Regular cardiac myocyte (primary cell): ENCODE data around the gene KRTAP10-5. TPM values are rescaled to one million over a fixed set of nuclear protein-coding genes. Genes with fewer than 3 reads are reported as not detected.

Source experiments
- total RNA-seq: library from RNA; depleted of rRNA; stranded (reverse); fragments of >200 nt; gene quantifications from 2 replicates; pipeline ENCODE4 v1.2.3, GENCODE V29; 2014

Gene KRTAP10-5
- not detected in 2 replicates for total RNA-seq

DNA sequence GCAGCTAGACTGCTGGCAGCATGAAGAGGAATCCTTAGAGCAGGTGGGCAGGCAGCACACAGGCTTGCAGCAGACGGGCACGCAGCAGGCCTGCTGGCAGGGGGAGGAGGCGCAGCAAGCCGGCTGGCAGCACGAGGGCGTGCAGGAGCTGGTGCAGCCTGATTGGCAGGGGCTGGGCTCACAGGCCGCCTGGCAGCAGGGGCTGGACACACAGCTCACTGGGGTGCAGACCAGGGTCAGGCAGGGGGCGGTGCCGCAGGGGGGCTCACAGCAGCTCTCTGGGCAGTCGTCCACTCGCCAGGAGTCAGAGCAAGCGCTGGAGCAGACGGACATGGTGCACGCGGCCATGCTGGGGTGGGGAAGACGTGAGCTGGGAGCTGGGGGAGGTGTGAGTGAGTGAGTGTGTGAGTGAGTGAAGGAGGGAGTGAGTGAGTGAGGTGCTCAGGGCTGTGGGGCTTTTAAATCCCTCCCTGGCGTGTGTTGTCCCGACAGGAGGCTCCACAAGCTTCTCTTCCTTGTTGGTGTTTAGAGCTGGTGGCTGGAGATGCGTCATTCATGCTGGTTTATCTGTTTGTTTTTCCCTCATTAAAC, at the start of gene KRTAP10-5:
KRTAP10-5 (minus strand) TSS at position 374 of the 591 bp plus-strand sequence; CDS start at position 348, 26 bp downstream.

GRCh38 chr21:44626673-44627143, 46.3 kb upstream of the KRTAP10-5 start, which contains the start of gene KRTAP10-9:
Gene KRTAP10-9, plus strand, starts transcription at chr21:44627093. Its CDS starts 79 bp downstream, at chr21:44627172.

DNA sequence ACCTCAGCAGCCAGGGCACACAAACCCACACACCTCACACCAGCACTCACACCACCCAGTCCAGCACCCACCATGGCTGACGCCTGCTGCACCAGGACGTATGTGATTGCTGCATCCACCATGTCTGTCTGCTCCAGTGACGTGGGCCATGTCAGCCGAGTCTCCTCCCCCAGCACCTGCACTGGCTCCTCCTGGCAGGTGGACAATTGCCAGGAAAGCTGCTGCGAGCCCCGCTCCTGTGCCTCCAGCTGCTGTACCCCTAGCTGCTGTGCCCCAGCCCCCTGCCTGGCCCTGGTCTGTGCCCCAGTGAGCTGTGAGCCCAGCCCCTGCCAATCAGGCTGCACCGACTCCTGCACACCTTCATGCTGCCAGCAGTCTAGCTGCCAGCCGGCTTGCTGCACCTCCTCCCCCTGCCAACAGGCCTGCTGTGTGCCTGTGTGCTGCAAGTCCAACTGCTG, 31.7 kb upstream of the KRTAP10-5 start, which contains the start of gene KRTAP10-8:
KRTAP10-8 (plus strand) TSS at position 51 of the 458 bp plus-strand sequence; CDS start at position 73, 22 bp downstream.

GRCh38 chr21:44600118-44600978, 19.9 kb upstream of the KRTAP10-5 start, which contains the start of gene KRTAP10-7:
Gene KRTAP10-7, plus strand, starts transcription at chr21:44600597. Its CDS starts 25 bp downstream, at chr21:44600622.

DNA sequence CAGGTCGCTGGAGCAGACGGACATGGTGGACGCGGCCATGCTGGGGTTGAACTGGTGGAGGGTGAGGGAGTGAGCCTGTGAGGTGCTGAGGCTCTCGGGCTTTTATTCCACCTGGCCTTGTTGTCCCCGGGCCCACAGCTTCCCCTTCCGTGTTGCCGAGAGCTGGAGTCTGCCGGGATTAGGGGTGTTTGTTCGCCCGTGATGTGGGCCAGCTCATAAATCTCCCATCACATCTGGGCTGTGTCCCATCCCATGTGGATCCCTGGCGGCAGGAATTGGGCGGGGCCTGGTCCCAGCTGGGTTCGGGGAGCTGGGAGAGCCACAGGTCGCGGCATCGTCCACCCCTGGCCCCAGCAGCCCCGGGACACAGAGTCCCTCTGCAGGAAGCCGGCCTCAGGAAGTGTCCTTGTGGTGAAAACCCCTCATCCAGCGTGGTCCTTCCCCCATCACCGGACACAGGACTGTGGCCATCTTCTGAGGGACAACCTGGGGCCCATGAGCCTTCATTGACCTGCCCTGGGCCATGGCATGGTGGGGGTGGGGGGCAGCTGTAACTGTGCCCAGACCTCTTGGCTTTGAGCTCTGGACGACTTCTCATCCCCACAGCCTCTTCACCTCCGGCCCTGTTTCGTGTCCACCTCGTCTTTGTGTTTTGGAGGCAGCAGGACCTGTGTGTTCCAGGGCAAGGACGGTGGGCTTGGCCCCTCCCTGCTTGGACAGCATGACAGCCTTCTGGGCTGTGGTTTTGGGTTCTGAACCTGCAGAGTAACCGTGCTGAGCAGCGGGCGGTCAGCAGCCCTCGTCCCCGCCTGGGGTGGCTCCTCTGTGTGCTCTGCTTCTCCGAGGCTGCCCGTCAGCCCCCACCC, 12.3 kb upstream of the KRTAP10-5 start, which contains the start of gene KRTAP10-6:
KRTAP10-6 (minus strand) TSS at position 60 of the 866 bp plus-strand sequence; CDS start at position 39, 21 bp downstream.

GRCh38 chr21:44573630-44574456, 6.6 kb downstream of the KRTAP10-5 start, which contains the start of gene KRTAP10-4:
Gene KRTAP10-4, plus strand, starts transcription at chr21:44573729. Its CDS starts 30 bp downstream, at chr21:44573759.

GRCh38 chr21:44558695-44559094, 21.7 kb downstream of the KRTAP10-5 start, which contains the start of gene KRTAP10-3:
Gene KRTAP10-3, minus strand, starts transcription at chr21:44558795. Its CDS starts 80 bp downstream, at chr21:44558715.

DNA sequence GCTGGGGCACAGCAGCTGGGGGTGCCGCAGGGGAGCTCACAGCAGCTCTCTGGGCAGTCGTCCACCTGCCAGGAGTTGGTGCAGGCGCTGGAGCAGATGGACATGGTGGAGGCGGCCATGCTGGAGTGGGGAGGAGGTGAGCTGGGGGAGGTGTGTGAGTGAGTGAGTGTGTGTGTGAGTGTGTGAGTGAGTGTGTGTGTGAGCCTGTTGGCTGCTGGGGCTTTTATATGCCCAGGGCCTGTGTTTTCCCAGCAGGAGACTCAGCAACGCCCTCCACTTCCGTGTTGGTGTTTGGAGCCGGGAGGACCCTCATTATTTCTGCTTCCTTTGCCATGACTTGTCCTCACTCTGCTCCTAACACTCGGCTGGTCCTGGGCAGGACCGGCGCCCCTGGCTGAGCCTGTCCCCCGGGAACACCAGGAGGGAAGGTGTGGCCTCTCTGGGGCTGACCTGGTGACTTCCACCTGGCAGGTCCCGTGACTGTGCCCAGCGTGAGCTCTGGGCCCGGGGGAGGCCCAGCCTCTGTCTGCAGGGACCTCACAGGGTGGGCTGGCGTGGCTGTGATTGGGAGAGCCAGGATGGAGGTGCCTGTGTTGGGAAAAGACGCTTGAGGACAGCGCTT, 29.0 kb downstream of the KRTAP10-5 start, which contains the start of gene KRTAP10-2:
KRTAP10-2 (minus strand) TSS at position 166 of the 622 bp plus-strand sequence; CDS start at position 119, 47 bp downstream.

GRCh38 chr21:44539991-44540666, 40.3 kb downstream of the KRTAP10-5 start, which contains the start of gene KRTAP10-1:
Gene KRTAP10-1, minus strand, starts transcription at chr21:44540195. Its CDS starts 45 bp downstream, at chr21:44540150.

Other genes with a start within 250 kb of the KRTAP10-5 start
- gene CFAP410, start 241.2 kb downstream of the KRTAP10-5 start, total RNA-seq, result 4.8 and 11.3 TPM in 2 replicates
- gene TRPM2, start 227.0 kb downstream of the KRTAP10-5 start, total RNA-seq, result 0.28 TPM in 1 of 2 replicates, not detected in the other
- 0.38 and 0.85 TPM in 2 replicates for gene LRRC3, start 125.1 kb downstream of the KRTAP10-5 start, total RNA-seq
- not detected in 2 replicates for gene KRTAP10-1, start 40.4 kb downstream of the KRTAP10-5 start, total RNA-seq
- not detected in 2 replicates for gene KRTAP10-2, start 29.1 kb downstream of the KRTAP10-5 start, total RNA-seq
- not detected in 2 replicates for gene KRTAP10-3, start 21.8 kb downstream of the KRTAP10-5 start, total RNA-seq
- not detected in 2 replicates for gene KRTAP10-4, start 6.9 kb downstream of the KRTAP10-5 start, total RNA-seq
- gene KRTAP10-6, start 11.9 kb upstream of the KRTAP10-5 start, total RNA-seq, result not detected in 2 replicates
- gene KRTAP10-7, start 20.0 kb upstream of the KRTAP10-5 start, total RNA-seq, result not detected in 2 replicates
- not detected in 2 replicates for gene KRTAP10-8, start 31.5 kb upstream of the KRTAP10-5 start, total RNA-seq
- gene KRTAP10-9, start 46.5 kb upstream of the KRTAP10-5 start, total RNA-seq, result not detected in 2 replicates
- gene KRTAP10-10, start 56.8 kb upstream of the KRTAP10-5 start, total RNA-seq, result not detected in 2 replicates
- not detected in 2 replicates for gene KRTAP10-11, start 65.8 kb upstream of the KRTAP10-5 start, total RNA-seq
- not detected in 2 replicates for gene KRTAP12-4, start 74.1 kb upstream of the KRTAP10-5 start, total RNA-seq
- not detected in 2 replicates for gene KRTAP12-3, start 77.3 kb upstream of the KRTAP10-5 start, total RNA-seq
- not detected in 2 replicates for gene KRTAP12-2, start 86.3 kb upstream of the KRTAP10-5 start, total RNA-seq
- gene KRTAP12-1, start 101.6 kb upstream of the KRTAP10-5 start, total RNA-seq, result not detected in 2 replicates
- not detected in 2 replicates for gene KRTAP10-12, start 116.6 kb upstream of the KRTAP10-5 start, total RNA-seq
- gene TSPEAR, start 131.0 kb upstream of the KRTAP10-5 start, total RNA-seq, result not detected in 2 replicates
- 63.7 and 71.1 TPM in 2 replicates for gene UBE2G2, start 221.2 kb upstream of the KRTAP10-5 start, total RNA-seq
- gene SUMO3, start 237.5 kb upstream of the KRTAP10-5 start, total RNA-seq, result 60.6 and 98.2 TPM in 2 replicates